ENCODE results near the gene POLR2E. TPM values are rescaled to one million over a fixed set of nuclear protein-coding genes. Genes with fewer than 3 reads are reported as not detected.

POLR2E gene
- total and polyA plus RNA-seq, 10 of the 15 experiments (the other 5 are each of a cell fraction or from before 2014, with no cell fraction given), result 4.0 to 487 (median 200) TPM

- ATAC-seq (no peak), FAIRE-seq (no peak), DNase-seq (ENCODE audit: low read depth, low spot score) (no peak)
- POLR2A ChIA-PET, result no interaction called here
- RAD21 ChIA-PET (ENCODE audit: unreplicated experiment), result no interaction called here
- no peaks in the 10 kb centered on the region for H4K20me1 ChIP-seq (ENCODE audit: control insufficient read depth, insufficient read depth)
- CTCF ChIA-PET, result no interaction called here
- H3K4me3 ChIP-seq, result no peak overlapping the region
- TF ChIP-seq PAX8 (IDR thresholded peaks at IDR 0.05), result no peak
- TF ChIP-seq IRF4 (IDR thresholded peaks at IDR 0.05; ENCODE audit: low read depth, low read length), result no peak
- no peak for TF ChIP-seq MXI1 (IDR thresholded peaks at IDR 0.05; ENCODE audit: low read depth, low read length)
- no peak for TF ChIP-seq SMC3 (IDR thresholded peaks at IDR 0.05; ENCODE audit: borderline replicate concordance, low read length)
- TF ChIP-seq NBN (IDR thresholded peaks at IDR 0.05), result no peak
- no peak for TF ChIP-seq IRF5 (IDR thresholded peaks at IDR 0.05; ENCODE audit: borderline replicate concordance)
- TF ChIP-seq CBFB (IDR thresholded peaks at IDR 0.05; ENCODE audit: low read depth), result no peak
- TF ChIP-seq STAT1 (conservative IDR thresholded peaks at IDR 0.05), result no peak
- TF ChIP-seq RAD51 (IDR thresholded peaks at IDR 0.05), result no peak
- TF ChIP-seq MYB (IDR thresholded peaks at IDR 0.05; ENCODE audit: borderline replicate concordance, low read depth, low read length), result no peak
- TF ChIP-seq ZBTB33 (IDR thresholded peaks at IDR 0.05), result no peak
- no peak for TF ChIP-seq POLR2AphosphoS2 (IDR thresholded peaks at IDR 0.05; ENCODE audit: low read depth, low read length)
- no peak for TF ChIP-seq NR2C2 (IDR thresholded peaks at IDR 0.05; ENCODE audit: borderline replicate concordance, control insufficient read depth, insufficient read length, low read depth)
- TF ChIP-seq ESRRA (IDR thresholded peaks at IDR 0.05; ENCODE audit: low read length), result no peak
- in situ Hi-C loops (cut with MboI) (no loop called here), intact Hi-C loops (cut with micrococcal nuclease; ENCODE audit: unreplicated experiment) (no loop called here)
- SMC1A ChIA-PET (ENCODE audit: uncharacterized antibody, unreplicated experiment), result no interaction called here
- H3K4me2 ChIP-seq (ENCODE audit: control insufficient read depth, insufficient read depth), result no peak overlapping the region
- no TSS peak for BruUV-seq (replicated peaks)
- WGBS (ENCODE audit: insufficient coverage, insufficient replicate concordance, low lambda C conversion rate, missing lambda C conversion rate), result 79% methylated on average over 17 of the region's 17 CpGs
- no peaks in the 10 kb centered on the region for H3K4me1 ChIP-seq (ENCODE audit: control insufficient read depth, insufficient read depth, low read length)
- no peaks in the 10 kb centered on the region for H3K27me3 ChIP-seq (replicated peaks in 1 of 2; ENCODE audit: control insufficient read depth in 2 of 2, insufficient read depth in 2 of 2, low read length in 1 of 2)
- peaks cover 0 to 1% of the 10 kb centered on the region in 2 experiments; a peak in 2 of 4 replicates for H3K36me3 ChIP-seq (ENCODE audit: control insufficient read depth in 2 of 2, insufficient read depth in 2 of 2, low read length in 1 of 2)
- H3K79me2 ChIP-seq (ENCODE audit: control insufficient read depth, insufficient read depth, low read length), result no peaks in the 10 kb centered on the region
- H3K27ac ChIP-seq (ENCODE audit: control insufficient read depth, insufficient read depth), result no peak overlapping the region
- no peak overlapping the region for H2AFZ ChIP-seq (ENCODE audit: control insufficient read depth, low read depth, low read length)
- no peaks in the 10 kb centered on the region for H3K9me3 ChIP-seq (replicated peaks; ENCODE audit: control insufficient read depth, insufficient read depth, low read length)
- no peak overlapping the region for H3K9ac ChIP-seq (ENCODE audit: control insufficient read depth, insufficient read depth, low read length)
Measured at GRCh38 chr19:1051791-1052190, 43.4 kb downstream of the POLR2E start.

All from GM12878 (cell line).